ENCODE data around the gene ETS1. TPM values are rescaled to one million over a fixed set of nuclear protein-coding genes. Genes with fewer than 3 reads are reported as not detected.
A peak's percentile ranks its signal among the peaks of the same experiment; 100 is the strongest.

The ETS1 gene
- total and polyA plus RNA-seq, 4 donors, result 27.7 to 36.3 (median 31.8) TPM

- no peak for DNase-seq (ENCODE audit: low read depth in 4 of 6, low spot score in 6 of 6)
- H3K36me3 ChIP-seq (ENCODE audit: control insufficient read depth, insufficient read depth, low read length), result no peaks in the 10 kb centered on the region
- peaks cover 3% of the 10 kb centered on the region for H3K27me3 ChIP-seq (ENCODE audit: control insufficient read depth, insufficient read depth, low read length)
- H3K4me3 ChIP-seq (ENCODE audit: low read depth, low read length), result no peak overlapping the region
- WGBS (ENCODE audit: insufficient coverage), result 91% methylated on average over 5 of the region's 7 CpGs
- no peaks in the 10 kb centered on the region for H3K9me3 ChIP-seq (ENCODE audit: control insufficient read depth, insufficient read depth, low read length)
- H3K4me1 ChIP-seq (ENCODE audit: control insufficient read depth, insufficient read depth, low read length), result peaks cover 6% of the 10 kb centered on the region
- no peak overlapping the region for H3K27ac ChIP-seq (ENCODE audit: low read depth, low read length)
Observed at GRCh38 chr11:128627666-128628324, 40.4 kb upstream of the ETS1 start.

GRCh38 chr11:128626913-128627665, 39.7 kb upstream of the ETS1 start:
- WGBS (ENCODE audit: insufficient coverage), result 71% methylated on average over 8 of the region's 16 CpGs
- Histone ChIP-seq H3K27ac (ENCODE audit: low read depth, low read length) (no peak overlapping the region), H3K4me1 (ENCODE audit: control insufficient read depth, insufficient read depth, low read length) (peaks cover under 1% of the 10 kb centered on the region), H3K9me3 (ENCODE audit: control insufficient read depth, insufficient read depth, low read length) (no peaks in the 10 kb centered on the region), H3K4me3 (ENCODE audit: low read depth, low read length) (no peak overlapping the region), H3K36me3 (ENCODE audit: control insufficient read depth, insufficient read depth, low read length) (no peaks in the 10 kb centered on the region), H3K27me3 (ENCODE audit: control insufficient read depth, insufficient read depth, low read length) (peaks cover 3% of the 10 kb centered on the region)
- peak in 1 of 6 donors; percentile 76 for DNase-seq (ENCODE audit: low read depth in 4 of 6, low spot score in 6 of 6)

- H3K4me1 ChIP-seq (ENCODE audit: control insufficient read depth, insufficient read depth, low read length), result no peaks in the 10 kb centered on the region
- no peaks in the 10 kb centered on the region for H3K36me3 ChIP-seq (ENCODE audit: control insufficient read depth, insufficient read depth, low read length)
- peaks cover 6% of the 10 kb centered on the region for H3K27me3 ChIP-seq (ENCODE audit: control insufficient read depth, insufficient read depth, low read length)
- DNase-seq (ENCODE audit: low read depth in 4 of 6, low spot score in 6 of 6), result no peak
- 70% methylated on average over 2 of the region's 2 CpGs for WGBS (ENCODE audit: insufficient coverage)
- H3K27ac ChIP-seq (ENCODE audit: low read depth, low read length), result no peak overlapping the region
- H3K4me3 ChIP-seq (ENCODE audit: low read depth, low read length), result no peak overlapping the region
- no peaks in the 10 kb centered on the region for H3K9me3 ChIP-seq (ENCODE audit: control insufficient read depth, insufficient read depth, low read length)
Observed at GRCh38 chr11:128625746-128626145, 38.4 kb upstream of the ETS1 start.

GRCh38 chr11:128625326-128625725, 38.0 kb upstream of the ETS1 start:
- DNase-seq (ENCODE audit: low read depth in 4 of 6, low spot score in 6 of 6), result no peak
- Histone ChIP-seq H3K36me3 (ENCODE audit: control insufficient read depth, insufficient read depth, low read length) (no peaks in the 10 kb centered on the region), H3K4me3 (ENCODE audit: low read depth, low read length) (no peak overlapping the region), H3K9me3 (ENCODE audit: control insufficient read depth, insufficient read depth, low read length) (no peaks in the 10 kb centered on the region), H3K27ac (ENCODE audit: low read depth, low read length) (no peak overlapping the region), H3K4me1 (ENCODE audit: control insufficient read depth, insufficient read depth, low read length) (no peaks in the 10 kb centered on the region), H3K27me3 (ENCODE audit: control insufficient read depth, insufficient read depth, low read length) (peaks cover 6% of the 10 kb centered on the region)
- 83% methylated on average over 8 of the region's 8 CpGs for WGBS (ENCODE audit: insufficient coverage)

GRCh38 chr11:128624269-128625175, 37.2 kb upstream of the ETS1 start:
- Histone ChIP-seq H3K4me3 (ENCODE audit: low read depth, low read length) (no peak overlapping the region), H3K27ac (ENCODE audit: low read depth, low read length) (no peak overlapping the region), H3K4me1 (ENCODE audit: control insufficient read depth, insufficient read depth, low read length) (no peaks in the 10 kb centered on the region), H3K36me3 (ENCODE audit: control insufficient read depth, insufficient read depth, low read length) (no peaks in the 10 kb centered on the region), H3K9me3 (ENCODE audit: control insufficient read depth, insufficient read depth, low read length) (no peaks in the 10 kb centered on the region), H3K27me3 (ENCODE audit: control insufficient read depth, insufficient read depth, low read length) (peaks cover 6% of the 10 kb centered on the region)
- 65% methylated on average over 10 of the region's 18 CpGs for WGBS (ENCODE audit: insufficient coverage)
- no peak for DNase-seq (ENCODE audit: low read depth in 4 of 6, low spot score in 6 of 6)

- no peaks in the 10 kb centered on the region for H3K4me1 ChIP-seq (ENCODE audit: control insufficient read depth, insufficient read depth, low read length)
- 70% methylated on average over 5 of the region's 5 CpGs for WGBS (ENCODE audit: insufficient coverage)
- no peaks in the 10 kb centered on the region for H3K36me3 ChIP-seq (ENCODE audit: control insufficient read depth, insufficient read depth, low read length)
- no peak overlapping the region for H3K4me3 ChIP-seq (ENCODE audit: low read depth, low read length)
- peaks cover 6% of the 10 kb centered on the region for H3K27me3 ChIP-seq (ENCODE audit: control insufficient read depth, insufficient read depth, low read length)
- no peaks in the 10 kb centered on the region for H3K9me3 ChIP-seq (ENCODE audit: control insufficient read depth, insufficient read depth, low read length)
- no peak for DNase-seq (ENCODE audit: low read depth in 4 of 6, low spot score in 6 of 6)
- no peak overlapping the region for H3K27ac ChIP-seq (ENCODE audit: low read depth, low read length)
Observed at GRCh38 chr11:128623091-128623490, 35.7 kb upstream of the ETS1 start.

- H3K4me3 ChIP-seq (ENCODE audit: low read depth, low read length), result no peak overlapping the region
- 76% methylated on average over 14 of the region's 17 CpGs for WGBS (ENCODE audit: insufficient coverage)
- no peaks in the 10 kb centered on the region for H3K9me3 ChIP-seq (ENCODE audit: control insufficient read depth, insufficient read depth, low read length)
- no peaks in the 10 kb centered on the region for H3K4me1 ChIP-seq (ENCODE audit: control insufficient read depth, insufficient read depth, low read length)
- H3K27ac ChIP-seq (ENCODE audit: low read depth, low read length), result no peak overlapping the region
- peaks cover 6% of the 10 kb centered on the region for H3K27me3 ChIP-seq (ENCODE audit: control insufficient read depth, insufficient read depth, low read length)
- no peaks in the 10 kb centered on the region for H3K36me3 ChIP-seq (ENCODE audit: control insufficient read depth, insufficient read depth, low read length)
- no peak for DNase-seq (ENCODE audit: low read depth in 4 of 6, low spot score in 6 of 6)
Observed at GRCh38 chr11:128621601-128622501, 34.5 kb upstream of the ETS1 start.

GRCh38 chr11:128620309-128621100, 33.1 kb upstream of the ETS1 start:
- Histone ChIP-seq H3K36me3 (ENCODE audit: control insufficient read depth, insufficient read depth, low read length) (no peaks in the 10 kb centered on the region), H3K4me3 (ENCODE audit: low read depth, low read length) (no peak overlapping the region), H3K27me3 (ENCODE audit: control insufficient read depth, insufficient read depth, low read length) (peaks cover 6% of the 10 kb centered on the region), H3K27ac (ENCODE audit: low read depth, low read length) (no peak overlapping the region), H3K9me3 (ENCODE audit: control insufficient read depth, insufficient read depth, low read length) (no peaks in the 10 kb centered on the region), H3K4me1 (ENCODE audit: control insufficient read depth, insufficient read depth, low read length) (peaks cover 13% of the 10 kb centered on the region)
- 73% methylated on average over 6 of the region's 9 CpGs for WGBS (ENCODE audit: insufficient coverage)
- no peak for DNase-seq (ENCODE audit: low read depth in 4 of 6, low spot score in 6 of 6)

All from spinal cord (tissue), 10 donors.